Muscle of back (tissue), 11 donors: ENCODE data around the gene DCTN2. TPM values are rescaled to one million over a fixed set of nuclear protein-coding genes. Genes with fewer than 3 reads are reported as not detected.
"Not testable (repeated sequence)": the region's sequence is repeated elsewhere in the genome, so short reads cannot be mapped to it uniquely, and the experiment has no call there.

Experiments
- DNase-seq, 3 donors: peaks; one replicate each; pipeline versions ENCODE4 v3.0.0 to v3.0.0-alpha.2; 2013
- polyA plus RNA-seq, 10 donors: library from polyadenylated mRNA; unstranded; fragments of 120-200 nt; gene quantifications; one replicate each; pipeline ENCODE4 v1.2.1, GENCODE V29; 2013; ENCODE audit not compliant: insufficient read length in 10 of 10

Gene DCTN2
- polyA plus RNA-seq, 10 donors: 131 to 157 (median 148) TPM

GRCh38 chr12:57496822-57497221 lies 50.2 kb downstream of the DCTN2 start:
- DNase-seq: no peak

GRCh38 chr12:57495051-57495701 lies 51.8 kb downstream of the DCTN2 start:
- not testable (repeated sequence) for DNase-seq

- no peak for DNase-seq
Measured at GRCh38 chr12:57491393-57492280, 55.4 kb downstream of the DCTN2 start.

DNA sequence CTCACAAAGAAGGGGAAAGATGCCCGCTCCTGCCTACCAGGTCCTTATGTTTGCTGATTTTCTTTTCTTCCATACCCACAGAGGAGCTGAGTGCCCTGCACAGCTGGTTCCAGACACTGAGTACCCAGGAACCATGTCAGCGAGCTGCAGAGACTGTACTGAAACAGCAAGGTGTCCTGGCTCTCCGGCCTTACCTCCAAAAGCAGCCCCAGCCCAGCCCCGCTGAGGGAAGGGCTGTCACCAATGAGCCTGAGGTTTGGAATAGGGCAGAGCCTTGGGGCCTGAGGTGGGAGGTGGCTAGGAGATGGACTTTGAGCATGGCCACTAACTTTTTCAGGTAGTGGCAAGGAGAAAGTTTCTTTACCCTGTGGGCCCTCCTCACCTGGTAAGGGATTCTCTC lies 56.9 kb downstream of the DCTN2 start:
- DNase-seq: no peak

DNA sequence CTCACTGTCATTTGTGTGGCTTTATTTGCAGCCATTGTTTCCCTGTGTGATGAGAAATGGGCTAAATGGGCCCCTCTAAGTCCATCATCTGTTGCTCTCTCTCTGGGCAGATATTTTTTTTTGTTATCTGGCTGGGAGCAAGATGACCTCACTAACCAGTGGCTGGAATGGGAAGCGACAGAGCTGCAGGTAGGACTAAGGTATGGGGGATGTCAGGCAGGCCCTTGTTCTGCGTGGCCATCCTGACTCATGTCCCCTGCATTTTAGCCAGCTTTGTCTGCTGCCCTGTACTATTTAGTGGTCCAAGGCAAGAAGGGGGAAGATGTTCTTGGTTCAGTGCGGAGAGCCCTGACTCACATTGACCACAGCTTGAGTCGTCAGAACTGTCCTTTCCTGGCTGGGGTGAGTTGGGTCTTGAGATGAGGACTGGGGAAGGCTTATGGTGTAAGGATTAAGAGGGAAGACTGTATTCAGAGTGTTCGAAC lies 57.8 kb downstream of the DCTN2 start:
- no peak for DNase-seq

DNA sequence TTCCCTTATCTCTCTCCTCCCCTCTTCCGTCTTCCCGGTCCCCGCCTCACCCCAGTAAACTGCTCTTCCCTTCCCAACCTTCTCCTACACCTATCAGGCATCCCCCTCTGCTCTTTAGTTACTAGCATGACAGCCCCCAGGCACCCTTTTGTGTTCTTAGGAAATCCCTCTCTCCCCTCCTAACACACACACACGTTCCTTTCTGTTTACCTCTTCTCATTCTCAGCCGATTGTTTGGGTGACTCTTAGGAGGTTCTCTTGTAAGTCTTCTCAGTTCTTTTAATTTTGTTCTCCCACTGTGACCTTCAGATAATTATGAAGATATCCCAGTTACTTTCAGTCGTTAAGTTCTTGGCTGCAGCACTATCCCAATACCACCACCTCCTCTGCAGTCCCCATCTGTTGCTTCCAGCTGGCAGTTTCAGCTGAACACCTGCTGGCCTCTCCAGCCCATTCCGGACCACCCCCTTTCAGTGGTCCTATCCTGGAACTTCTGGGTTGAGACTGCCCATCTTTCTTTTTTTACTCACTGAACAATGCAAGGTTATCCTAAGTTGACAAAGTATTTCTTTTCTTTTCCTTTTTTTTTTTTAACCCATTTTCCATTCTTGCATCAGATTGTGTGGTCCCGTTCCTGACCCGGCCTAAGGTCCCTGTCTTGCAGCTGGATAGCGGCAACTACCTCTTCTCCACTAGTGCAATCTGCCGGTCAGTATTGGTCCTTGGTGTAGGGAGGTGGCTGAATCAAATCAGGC lies 58.4 kb downstream of the DCTN2 start:
- DNase-seq: no peak

- DNase-seq: peak; percentile 98 to 99 (median 98)
Measured at GRCh38 chr12:57487597-57488401, 59.2 kb downstream of the DCTN2 start, which contains the start of gene MARS1. MARS1 (plus strand) TSS chr12:57488068; CDS start chr12:57488091, 23 bp downstream.

DNA sequence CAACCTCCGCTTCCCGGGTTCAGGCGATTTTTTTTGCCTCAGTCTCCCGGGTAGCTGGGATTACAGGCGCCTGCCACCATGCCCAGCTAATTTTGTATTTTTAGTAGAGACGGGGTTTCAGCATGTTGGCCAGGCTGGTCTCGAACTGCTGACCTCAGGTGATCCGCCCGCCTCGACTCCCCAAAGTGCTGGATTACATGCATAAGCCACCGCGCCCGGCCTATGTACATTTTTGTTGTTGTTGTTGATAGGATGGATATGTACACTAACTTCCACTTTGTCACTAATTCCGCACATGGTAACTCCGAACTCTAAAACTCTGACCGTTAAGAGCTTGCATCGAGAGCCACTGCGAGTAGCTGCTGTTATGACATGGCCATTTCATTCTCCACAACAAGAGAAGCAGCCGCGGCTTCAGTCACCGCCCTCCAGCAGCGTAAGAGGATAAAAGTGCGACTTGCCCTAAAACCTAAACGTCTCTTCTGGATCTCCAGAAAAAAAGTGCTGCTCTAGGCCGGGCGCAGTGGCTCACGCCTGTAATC lies 59.9 kb downstream of the DCTN2 start:
- no peak for DNase-seq

- DNase-seq: no peak
Measured at GRCh38 chr12:57485695-57486094, 61.3 kb downstream of the DCTN2 start.

DNA sequence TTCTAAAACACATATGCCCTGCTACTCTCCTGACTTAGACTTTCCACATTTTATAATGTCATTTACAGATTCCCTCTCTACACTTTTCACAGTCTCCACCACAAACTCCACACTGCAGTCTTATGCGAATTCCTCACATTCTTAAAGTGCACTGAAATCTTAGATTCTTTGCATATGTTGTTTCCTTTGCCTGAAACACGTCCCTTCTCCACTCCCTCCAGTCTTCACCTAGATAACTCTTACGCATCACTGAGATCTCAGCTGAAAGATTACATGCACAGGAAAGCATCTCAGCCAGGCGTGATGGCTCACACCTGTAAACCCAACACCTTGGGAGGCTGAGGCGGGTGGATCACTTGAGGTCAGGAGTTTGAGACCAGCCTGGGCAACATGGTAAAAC lies 63.5 kb downstream of the DCTN2 start:
- DNase-seq: peak in 1 of 3 donors; percentile 45

GRCh38 chr12:57481671-57482070 lies 65.3 kb downstream of the DCTN2 start:
- DNase-seq: no peak

Other genes with a start within 250 kb of the DCTN2 start
- gene R3HDM2, start 116.1 kb downstream of the DCTN2 start, polyA plus RNA-seq: 10 to 100 TPM; 33.2 to 59.4 (median 49.1) TPM
- gene INHBC, start 112.4 kb downstream of the DCTN2 start, polyA plus RNA-seq: under 1 TPM in 8 of 10 donors, not detected in 2; 0.12 to 0.42 (median 0.20) TPM
- gene INHBE, start 91.9 kb downstream of the DCTN2 start, polyA plus RNA-seq: 1 to 10 TPM in 9 of 10 donors, under 1 TPM in 1; 0.83 to 4.6 (median 2.3) TPM
- 10 to 100 TPM in 5 of 10 donors, 1 to 10 TPM in 5; 6.4 to 18.4 (median 10.7) TPM for gene GLI1, start 87.4 kb downstream of the DCTN2 start, polyA plus RNA-seq
- gene ARHGAP9, start 67.3 kb downstream of the DCTN2 start, polyA plus RNA-seq: 10 to 100 TPM in 1 of 10 donors, 1 to 10 TPM in 9; 3.5 to 10.6 (median 6.6) TPM
- 100 to 1,000 TPM in 2 of 10 donors, 10 to 100 TPM in 8; 72.4 to 114 (median 90.8) TPM for gene MARS1, start 59.1 kb downstream of the DCTN2 start, polyA plus RNA-seq
- gene DDIT3, start 26.7 kb downstream of the DCTN2 start, polyA plus RNA-seq: 10 to 100 TPM in 9 of 10 donors, 1 to 10 TPM in 1; 9.9 to 13.4 (median 11.4) TPM
- 10 to 100 TPM; 29.4 to 50.0 (median 36.5) TPM for gene MBD6, start 24.4 kb downstream of the DCTN2 start, polyA plus RNA-seq
- under 1 TPM in 9 of 10 donors, not detected in 1; 0.08 to 0.46 (median 0.17) TPM for gene KIF5A, start 2.9 kb upstream of the DCTN2 start, polyA plus RNA-seq
- gene PIP4K2C, start 44.0 kb upstream of the DCTN2 start, polyA plus RNA-seq: 10 to 100 TPM; 10.4 to 16.0 (median 11.4) TPM
- 10 to 100 TPM; 21.8 to 42.7 (median 26.5) TPM for gene DTX3, start 57.6 kb upstream of the DCTN2 start, polyA plus RNA-seq
- gene ARHGEF25, start 64.2 kb upstream of the DCTN2 start, polyA plus RNA-seq: 10 to 100 TPM; 30.5 to 47.9 (median 37.8) TPM
- gene B4GALNT1, start 86.0 kb upstream of the DCTN2 start, polyA plus RNA-seq: 1 to 10 TPM; 1.5 to 3.1 (median 2.6) TPM
- 100 to 1,000 TPM; 112 to 161 (median 121) TPM for gene OS9, start 146.9 kb upstream of the DCTN2 start, polyA plus RNA-seq
- gene AGAP2, start 191.6 kb upstream of the DCTN2 start, polyA plus RNA-seq: 10 to 100 TPM in 3 of 10 donors, 1 to 10 TPM in 7; 5.6 to 12.5 (median 7.3) TPM
- 10 to 100 TPM; 38.1 to 52.2 (median 44.0) TPM for gene TSPAN31, start 197.8 kb upstream of the DCTN2 start, polyA plus RNA-seq
- 100 to 1,000 TPM; 119 to 210 (median 154) TPM for gene CDK4, start 205.1 kb upstream of the DCTN2 start, polyA plus RNA-seq
- 10 to 100 TPM in 1 of 10 donors, 1 to 10 TPM in 9; 6.6 to 10.2 (median 7.9) TPM for gene MARCHF9, start 207.9 kb upstream of the DCTN2 start, polyA plus RNA-seq
- gene CYP27B1, start 219.9 kb upstream of the DCTN2 start, polyA plus RNA-seq: 1 to 10 TPM in 3 of 10 donors, under 1 TPM in 7; 0.20 to 1.3 (median 0.82) TPM
- 10 to 100 TPM; 19.5 to 28.7 (median 25.8) TPM for gene METTL1, start 224.9 kb upstream of the DCTN2 start, polyA plus RNA-seq
- gene EEF1AKMT3, start 225.4 kb upstream of the DCTN2 start, polyA plus RNA-seq: 1 to 10 TPM; 5.6 to 10.0 (median 6.6) TPM
- 10 to 100 TPM; 22.6 to 34.7 (median 30.6) TPM for gene TSFM, start 235.6 kb upstream of the DCTN2 start, polyA plus RNA-seq